Measurements from ENCODE around the gene EEA1.

EEA1 gene

DNA sequence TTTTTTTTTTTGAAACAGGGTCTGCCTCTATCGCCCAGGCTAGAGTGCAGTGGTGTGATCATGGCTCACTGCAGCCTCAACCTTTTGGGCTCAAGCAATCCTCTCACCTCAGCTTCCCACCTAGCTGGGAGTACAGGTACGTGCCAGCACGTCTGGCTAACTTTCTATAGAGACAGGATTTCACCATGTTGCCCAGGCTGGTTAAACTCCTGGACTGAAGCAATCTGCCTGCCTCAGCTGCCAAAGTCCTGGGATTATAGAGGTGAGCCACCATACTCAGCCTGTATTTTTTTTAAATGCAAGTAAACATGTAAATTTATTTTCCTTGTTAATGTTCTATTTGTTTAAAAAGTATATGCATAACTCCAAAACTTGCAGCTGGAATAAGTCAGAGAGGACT lies 80.4 kb downstream of the EEA1 start:
- TF ChIP-seq, protein P1, sequence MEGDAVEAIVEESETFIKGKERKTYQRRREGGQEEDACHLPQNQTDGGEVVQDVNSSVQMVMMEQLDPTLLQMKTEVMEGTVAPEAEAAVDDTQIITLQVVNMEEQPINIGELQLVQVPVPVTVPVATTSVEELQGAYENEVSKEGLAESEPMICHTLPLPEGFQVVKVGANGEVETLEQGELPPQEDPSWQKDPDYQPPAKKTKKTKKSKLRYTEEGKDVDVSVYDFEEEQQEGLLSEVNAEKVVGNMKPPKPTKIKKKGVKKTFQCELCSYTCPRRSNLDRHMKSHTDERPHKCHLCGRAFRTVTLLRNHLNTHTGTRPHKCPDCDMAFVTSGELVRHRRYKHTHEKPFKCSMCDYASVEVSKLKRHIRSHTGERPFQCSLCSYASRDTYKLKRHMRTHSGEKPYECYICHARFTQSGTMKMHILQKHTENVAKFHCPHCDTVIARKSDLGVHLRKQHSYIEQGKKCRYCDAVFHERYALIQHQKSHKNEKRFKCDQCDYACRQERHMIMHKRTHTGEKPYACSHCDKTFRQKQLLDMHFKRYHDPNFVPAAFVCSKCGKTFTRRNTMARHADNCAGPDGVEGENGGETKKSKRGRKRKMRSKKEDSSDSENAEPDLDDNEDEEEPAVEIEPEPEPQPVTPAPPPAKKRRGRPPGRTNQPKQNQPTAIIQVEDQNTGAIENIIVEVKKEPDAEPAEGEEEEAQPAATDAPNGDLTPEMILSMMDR (IDR thresholded peaks at IDR 0.05; ENCODE audit: low read depth, low read length): no peak
- H3K4me3 ChIP-seq (ENCODE audit: low read depth, low read length): no peak overlapping the region

DNA sequence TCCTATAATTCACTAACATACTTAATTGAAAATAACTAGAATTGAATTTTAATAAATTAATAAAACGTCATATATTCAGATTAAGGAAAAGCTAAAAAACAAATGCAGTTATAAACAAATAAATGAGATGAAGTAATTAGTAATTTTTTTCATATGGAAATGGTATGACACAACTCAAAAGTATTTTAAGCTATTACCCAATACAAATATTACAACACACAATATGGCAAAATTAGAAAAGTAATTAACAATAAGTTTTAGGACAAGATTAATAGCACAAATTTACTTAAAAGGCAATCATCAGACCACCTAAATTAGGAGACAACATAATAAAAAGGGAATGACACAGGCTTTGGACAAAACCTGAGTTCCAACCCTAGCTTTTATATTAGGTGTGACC lies 81.7 kb downstream of the EEA1 start:
- H3K4me3 ChIP-seq (ENCODE audit: low read depth, low read length): no peak overlapping the region
- TF ChIP-seq, protein P1 (IDR thresholded peaks at IDR 0.05; ENCODE audit: low read depth, low read length): no peak

DNA sequence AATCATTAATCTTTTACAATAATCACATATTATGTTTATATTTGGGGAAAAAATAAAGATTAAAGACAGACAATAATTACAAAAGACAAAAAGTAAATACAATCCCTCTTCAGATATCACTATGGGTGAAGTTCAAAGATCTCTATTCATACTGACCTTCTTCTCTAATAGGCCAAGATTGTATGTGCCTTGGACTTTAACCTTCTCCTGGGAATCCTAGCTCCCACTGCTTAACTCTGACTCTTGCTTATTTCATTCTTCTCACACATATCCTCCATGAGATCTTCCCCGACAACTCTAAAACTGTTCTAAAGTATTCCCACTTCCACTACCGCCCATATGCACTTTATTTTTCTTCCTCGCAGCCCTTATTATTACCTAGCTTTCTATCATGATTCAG lies 83.8 kb downstream of the EEA1 start:
- H3K4me3 ChIP-seq (ENCODE audit: low read depth, low read length): no peak overlapping the region
- TF ChIP-seq, protein P1 (IDR thresholded peaks at IDR 0.05; ENCODE audit: low read depth, low read length): no peak

DNA sequence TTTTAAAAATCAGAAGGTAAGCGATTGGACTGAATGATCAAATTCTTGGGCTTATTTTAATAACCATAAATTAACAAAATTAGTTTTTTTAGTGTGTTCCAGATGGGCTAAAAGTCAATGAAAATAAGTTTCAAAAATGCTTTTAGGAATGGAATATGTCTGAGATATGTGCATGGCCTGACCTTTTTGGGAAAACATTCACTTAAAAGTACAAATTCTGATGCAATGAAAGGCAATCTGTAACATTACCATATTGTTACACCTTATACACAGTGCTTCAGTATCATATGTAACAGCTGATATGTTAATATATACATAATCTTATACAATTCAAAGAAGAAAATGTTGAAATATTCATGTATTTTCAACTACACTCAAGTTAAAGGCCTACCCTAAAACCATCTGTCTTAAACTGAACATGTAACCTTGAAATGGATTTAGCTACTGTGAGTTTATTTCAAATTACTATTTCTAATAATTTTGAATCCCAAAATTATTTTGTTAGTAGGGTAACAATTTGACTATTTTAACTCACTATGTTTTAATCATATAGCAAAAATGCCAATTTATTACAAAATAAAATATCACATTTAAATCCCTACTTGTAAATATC lies 84.8 kb downstream of the EEA1 start:
- TF ChIP-seq, protein P1 (IDR thresholded peaks at IDR 0.05; ENCODE audit: low read depth, low read length): no peak

DNA sequence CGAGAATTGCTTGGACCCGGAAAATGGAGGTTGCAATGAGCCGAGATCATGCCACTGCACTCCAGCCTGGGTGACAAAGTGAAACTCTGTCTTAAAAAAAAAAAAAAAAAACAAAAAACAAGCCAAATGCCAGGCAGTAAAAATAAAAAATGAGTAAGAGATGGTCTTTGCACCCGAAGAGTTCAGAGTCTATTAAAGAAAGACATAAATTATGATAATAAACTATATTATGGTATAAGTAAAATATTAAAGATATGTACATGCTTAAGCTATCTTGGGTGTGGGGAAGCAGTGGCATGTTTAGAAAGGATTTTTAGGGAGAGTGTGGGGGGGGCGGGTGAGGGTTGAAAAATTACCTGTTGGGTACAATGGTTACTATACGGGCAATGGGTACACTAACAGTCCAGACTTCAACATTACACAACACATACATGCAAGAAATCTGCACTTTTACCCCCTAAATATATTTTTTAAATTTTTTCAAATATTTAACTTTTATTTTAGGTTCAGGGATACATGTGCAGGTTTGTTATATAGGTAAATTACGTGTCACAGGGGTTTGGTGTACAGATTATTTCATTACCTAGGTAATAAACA lies 99.3 kb downstream of the EEA1 start:
- H3K4me3 ChIP-seq (ENCODE audit: low read depth, low read length): no peak overlapping the region
- TF ChIP-seq, protein P1 (IDR thresholded peaks at IDR 0.05; ENCODE audit: low read depth, low read length): no peak

More for the DNA sequence above, 84.8 kb downstream of the EEA1 start:
- H3K4me3 ChIP-seq (ENCODE audit: low read depth, low read length): no peak overlapping the region

DNA sequence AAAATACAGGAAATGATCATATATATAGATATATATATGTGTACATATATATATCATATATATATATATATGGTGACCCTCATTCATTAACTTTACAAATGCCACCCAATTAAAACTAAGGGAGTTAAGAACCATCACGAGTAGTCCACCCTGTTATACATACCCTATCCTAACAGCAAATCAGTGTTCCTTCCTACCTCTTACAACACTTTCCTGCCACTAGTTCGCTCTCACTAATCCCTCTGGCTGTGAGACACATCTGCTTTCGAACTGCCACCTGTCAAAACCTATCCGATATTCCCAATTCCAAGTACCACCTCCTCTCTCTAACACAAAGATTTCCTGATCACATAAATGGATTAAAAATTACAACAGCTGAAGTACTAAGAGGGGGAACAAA lies 100.5 kb downstream of the EEA1 start:
- TF ChIP-seq, protein P1 (IDR thresholded peaks at IDR 0.05; ENCODE audit: low read depth, low read length): no peak
- no peak overlapping the region for H3K4me3 ChIP-seq (ENCODE audit: low read depth, low read length)

DNA sequence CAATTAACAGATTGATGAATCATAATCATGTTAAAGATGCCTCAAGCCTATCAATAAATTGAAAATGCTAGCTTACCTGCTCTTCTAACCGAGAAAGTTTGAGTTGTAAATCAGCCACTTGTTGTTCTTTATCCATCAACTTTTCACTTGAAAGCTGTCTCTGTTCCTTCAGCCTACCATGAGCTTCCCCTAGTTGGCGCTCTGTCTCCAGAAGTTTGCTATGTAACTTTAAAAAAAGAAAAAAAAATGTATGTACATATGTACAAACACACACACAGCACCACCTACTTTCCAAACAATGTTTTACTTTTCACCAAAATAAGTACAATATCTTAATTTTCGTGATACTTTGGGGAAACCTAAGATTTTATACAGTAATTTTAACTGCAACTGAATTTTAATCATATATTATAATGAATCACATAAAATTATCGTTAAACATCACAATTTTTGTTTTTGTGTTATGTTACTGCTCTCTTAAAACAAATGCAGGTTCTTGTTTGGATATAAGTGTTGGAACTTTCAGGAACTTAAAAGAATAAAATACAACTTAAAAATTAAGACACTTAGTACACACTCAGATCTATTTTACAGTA lies 101.2 kb downstream of the EEA1 start:
- H3K4me3 ChIP-seq (ENCODE audit: low read depth, low read length): no peak overlapping the region

More for the DNA sequence above, 101.2 kb downstream of the EEA1 start:
- TF ChIP-seq, protein P1 (IDR thresholded peaks at IDR 0.05; ENCODE audit: low read depth, low read length): peak; percentile 80
